HCT116 (cell line): ENCODE data around the gene WWOX. TPM values are rescaled to one million over a fixed set of nuclear protein-coding genes. Genes with fewer than 3 reads are reported as not detected.

Experiments
- ATAC-seq: fragments of 200-7000 bp; cut with Tn5 transposase; 2 replicates; pipeline ENCODE4 v1.9.1; 2020; ENCODE audit warnings: mild to moderate bottlenecking, moderate library complexity
- BruUV-seq: library from RNA; stranded (reverse); fragments of 400-500 nt; replicated peaks from 2 replicates; lab custom pipeline; 2021; lab: Mats Ljungman, UMichigan
- CTCF ChIA-PET: fragments of 300-600 bp; sonication (Branson Sonifier 250); formaldehyde crosslinking; loops from one replicate; lab custom pipeline; 2021; ENCODE audit warnings: antibody characterized with exemption; lab: Charles Lee
- POLR2A ChIA-PET: fragments of 300-600, 350-600 bp; sonication (Branson Sonifier 250); formaldehyde crosslinking; loops from one replicate; lab custom pipeline; 2021; ENCODE audit warnings: antibody characterized with exemption; lab: Charles Lee
- RAD21 ChIA-PET, 2 experiments: fragments of 300-600 bp; sonication (Branson Sonifier 250); formaldehyde crosslinking; loops; one replicate each; lab custom pipeline; 2023; ENCODE audit warnings: low total read pairs in 2 of 2; ENCODE audit not compliant: uncharacterized antibody in 2 of 2, unreplicated experiment in 2 of 2, low non-redundant PET in 1 of 2; lab: Charles Lee
- DNase-seq: peaks from one replicate; pipeline ENCODE4 v3.0.0-alpha.2; 2010; ENCODE audit warnings: low read depth, low spot score
- H2AFZ ChIP-seq: fragments of 200-600 bp; shearing (Covaris generic), sonication (generic); 2 replicates; pipeline ENCODE4 v1.6.1; 2017; ENCODE audit warnings: low read depth, mixed run types, mixed read lengths, antibody characterized with exemption, low read length; ENCODE audit not compliant: poor library complexity, severe bottlenecking
- H3K27ac ChIP-seq: 2 replicates; pipeline ENCODE4 v1.5.1; 2012; ENCODE audit warnings: low read depth, low read length
- H3K27me3 ChIP-seq: fragments of 200-600 bp; sonication (generic); 2 replicates; pipeline ENCODE4 v1.6.1; 2016; ENCODE audit warnings: mixed run types, low read length, mixed read lengths; ENCODE audit not compliant: insufficient read depth
- H3K36me3 ChIP-seq, 2 experiments: fragments of 200-500 bp in 1 of 2; fragments of 200-600 bp in 1 of 2; sonication (Bioruptor generic) in 1 of 2; sonication (generic) in 1 of 2; 2 replicates each; pipeline versions ENCODE4 v1.5.1 to v1.6.1; 2014 to 2016; ENCODE audit warnings: low read length in 2 of 2, inconsistent platforms in 1 of 2, mixed read lengths in 1 of 2, mixed run types in 1 of 2; ENCODE audit not compliant: insufficient read depth in 2 of 2, control insufficient read depth in 1 of 2
- H3K4me1 ChIP-seq, 2 experiments: fragments of 200-600 bp in 1 of 2; sonication (generic) in 1 of 2; 2 replicates each; pipeline versions ENCODE4 v1.5.1 to v1.6.1; 2012 to 2017; ENCODE audit warnings: low read length in 2 of 2, inconsistent platforms in 1 of 2, mild to moderate bottlenecking in 1 of 2, mixed read lengths in 1 of 2, mixed run types in 1 of 2, moderate library complexity in 1 of 2; ENCODE audit not compliant: insufficient read depth in 2 of 2, control insufficient read depth in 1 of 2
- H3K4me2 ChIP-seq: fragments of 200-600 bp; sonication (generic); 2 replicates; pipeline ENCODE4 v1.6.1; 2017; ENCODE audit warnings: mixed run types, low read length, mixed read lengths
- H3K4me3 ChIP-seq, 2 experiments: fragments of 200-600 bp in 1 of 2; sonication (generic) in 1 of 2; replicated peaks in 1 of 2; 2 replicates each; pipeline ENCODE4 v1.5.1; 2011 to 2016; ENCODE audit warnings: low read length in 2 of 2, control low read depth in 1 of 2, low read depth in 1 of 2, mild to moderate bottlenecking in 1 of 2, mixed read lengths in 1 of 2, mixed run types in 1 of 2
- H3K79me2 ChIP-seq: fragments of 200-600 bp; sonication (generic); 2 replicates; pipeline ENCODE4 v1.6.1; 2017; ENCODE audit warnings: mild to moderate bottlenecking, mixed run types, low read length, moderate library complexity, mixed read lengths; ENCODE audit not compliant: insufficient read depth
- H3K9ac ChIP-seq: fragments of 200-600 bp; sonication (generic); 2 replicates; pipeline ENCODE4 v1.6.1; 2016; ENCODE audit warnings: low read length, mixed read lengths
- H3K9me2 ChIP-seq: fragments of 200-600 bp; sonication (generic), shearing (Covaris generic); 2 replicates; pipeline ENCODE4 v1.6.1; 2017; ENCODE audit warnings: mixed run types, mild to moderate bottlenecking, moderate library complexity; ENCODE audit not compliant: insufficient read depth
- H3K9me3 ChIP-seq, 2 experiments: fragments of 200-500 bp in 1 of 2; fragments of 200-600 bp in 1 of 2; sonication (Bioruptor generic) in 1 of 2; sonication (generic) in 1 of 2; 2 replicates each; pipeline ENCODE4 v1.6.1; 2014 to 2017; ENCODE audit warnings: low read length in 2 of 2, mixed read lengths in 2 of 2, inconsistent platforms in 1 of 2, low read depth in 1 of 2, mild to moderate bottlenecking in 1 of 2, mixed run types in 1 of 2, moderate library complexity in 1 of 2; ENCODE audit not compliant: control insufficient read depth in 1 of 2, insufficient read depth in 1 of 2
- H4K20me1 ChIP-seq: fragments of 200-600 bp; sonication (generic), shearing (Covaris generic); 2 replicates; pipeline ENCODE4 v1.6.1; 2017; ENCODE audit warnings: mixed run types, mild to moderate bottlenecking, moderate library complexity; ENCODE audit not compliant: insufficient read depth
- CBX3 ChIP-seq: IDR thresholded peaks from 2 replicates; pipeline ENCODE4 v1.6.1; 2012; ENCODE audit warnings: low read depth
- ELF1 ChIP-seq: IDR thresholded peaks from 2 replicates; pipeline ENCODE4 v1.6.1; 2012; ENCODE audit warnings: low read depth, borderline replicate concordance
- EZH2 ChIP-seq: fragments of 200-600 bp; sonication (generic); IDR thresholded peaks from 2 replicates; pipeline ENCODE4 v1.6.1; 2017; ENCODE audit warnings: antibody characterized with exemption, mixed run types
- FOSL1 ChIP-seq: IDR thresholded peaks from 2 replicates; pipeline ENCODE4 v1.6.1; 2012; ENCODE audit warnings: low read depth
- POLR2A ChIP-seq: IDR thresholded peaks from 2 replicates; pipeline ENCODE4 v1.7.0; 2011; ENCODE audit warnings: borderline replicate concordance; ENCODE audit not compliant: insufficient read depth, insufficient read length; ENCODE audit errors: extremely low read depth
- POLR2AphosphoS5 ChIP-seq: IDR thresholded peaks from 2 replicates; pipeline ENCODE4 v1.6.1; 2011; ENCODE audit warnings: mild to moderate bottlenecking, low read depth, low read length, moderate library complexity
- RAD21 ChIP-seq: IDR thresholded peaks from 2 replicates; pipeline ENCODE4 v1.6.1; 2012; ENCODE audit warnings: low read depth, mild to moderate bottlenecking
- SIN3A ChIP-seq: IDR thresholded peaks from 2 replicates; pipeline ENCODE4 v1.6.1; 2012; ENCODE audit warnings: low read depth
- SRF ChIP-seq: IDR thresholded peaks from 2 replicates; pipeline ENCODE4 v1.6.1; 2012; ENCODE audit warnings: low read depth
- YY1 ChIP-seq: IDR thresholded peaks from 2 replicates; pipeline ENCODE4 v1.6.1; 2011; ENCODE audit warnings: low read length, low read depth, moderate library complexity, mild to moderate bottlenecking; ENCODE audit not compliant: insufficient replicate concordance; ENCODE audit errors: extremely low read depth
- ZFX ChIP-seq: fragments of 450-650 bp; IDR thresholded peaks from 2 replicates; pipeline ENCODE4 v1.6.1; 2017
- ZNF274 ChIP-seq: fragments of 200-500 bp; sonication (Bioruptor generic); IDR thresholded peaks from 2 replicates; pipeline ENCODE4 v1.6.1; 2014; ENCODE audit warnings: mild to moderate bottlenecking, low read depth, low read length, inconsistent platforms
- intact Hi-C: fragments of 100-400 bp; cut with micrococcal nuclease; formaldehyde crosslinking; loops from 2 replicates; pipeline ENCODE4 v1.10.0; 2022
- total RNA-seq: library from RNA; stranded (reverse); gene quantifications from one replicate; pipeline ENCODE4 v1.2.1, GENCODE V29; 2021; ENCODE audit not compliant: unreplicated experiment

The WWOX gene
- total RNA-seq, 1 experiment from 2014 or later, result 13.7 TPM

- TF ChIP-seq RAD21 (no peak), POLR2A (no peak), ELF1 (no peak), POLR2AphosphoS5 (no peak), FOSL1 (no peak), SRF (no peak), ZFX (no peak), CBX3 (no peak)
Measured at GRCh38 chr16:78656887-78657286, 557.4 kb downstream of the WWOX start (continued).

- POLR2A ChIA-PET, result no interaction called here
- Histone ChIP-seq H4K20me1 (no peaks in the 10 kb centered on the region), H3K9ac (no peak overlapping the region), H3K27me3 (no peaks in the 10 kb centered on the region), H2AFZ (no peak overlapping the region), H3K4me2 (no peak overlapping the region), H3K79me2 (no peaks in the 10 kb centered on the region), H3K9me2 (no peaks in the 10 kb centered on the region), H3K36me3 (no peaks in the 10 kb centered on the region), H3K27ac (no peak overlapping the region), H3K4me1 (no peaks in the 10 kb centered on the region), H3K9me3 (no peaks in the 10 kb centered on the region), H3K4me3 (no peak overlapping the region)
- no peak for TF ChIP-seq EZH2
- TF ChIP-seq YY1, result no peak
- TF ChIP-seq ZNF274, result no peak
- TF ChIP-seq RAD21, result no peak
- intact Hi-C loops, result no loop called here
- no TSS peak for BruUV-seq
- CTCF ChIA-PET, result no interaction called here
- RAD21 ChIA-PET, result no interaction called here
- ATAC-seq (no peak), DNase-seq (no peak)
Measured at GRCh38 chr16:78659216-78659615, 559.8 kb downstream of the WWOX start.

GRCh38 chr16:78659668-78660217 lies 560.3 kb downstream of the WWOX start:
- H3K9me2 ChIP-seq, result no peaks in the 10 kb centered on the region
- H3K4me3 ChIP-seq, result no peak overlapping the region
- ChIA-PET CTCF (no interaction called here), RAD21 (no interaction called here), POLR2A (no interaction called here)
- no peak overlapping the region for H3K4me2 ChIP-seq
- no peaks in the 10 kb centered on the region for H3K27me3 ChIP-seq
- no peaks in the 10 kb centered on the region for H3K4me1 ChIP-seq
- no peak for ATAC-seq
- H4K20me1 ChIP-seq, result no peaks in the 10 kb centered on the region
- H3K9ac ChIP-seq, result no peak overlapping the region
- no peaks in the 10 kb centered on the region for H3K79me2 ChIP-seq
- intact Hi-C loops, result no loop called here
- BruUV-seq, result no TSS peak
- DNase-seq, result no peak
- no peaks in the 10 kb centered on the region for H3K36me3 ChIP-seq
- H3K9me3 ChIP-seq, result no peaks in the 10 kb centered on the region
- no peak overlapping the region for H2AFZ ChIP-seq
- TF ChIP-seq CBX3 (no peak), YY1 (no peak), RAD21 (no peak), SIN3A (no peak), ZFX (no peak)
- H3K27ac ChIP-seq, result no peak overlapping the region
